Small intestine (tissue), 7 donors: ENCODE measurements around the gene HSD17B10. TPM values are rescaled to one million over a fixed set of nuclear protein-coding genes. Genes with fewer than 3 reads are reported as not detected.

Source experiments
- DNase-seq, 2 donors: peaks; one replicate each; pipeline versions ENCODE4 v3.0.0 to v3.0.0-alpha.2; 2013
- FAIRE-seq: peaks from 2 replicates; lab custom pipeline; 2012; peaks lifted over from hg19 to GRCh38; lab: Jason Lieb, UNC
- H3K27ac ChIP-seq, 3 donors: one replicate each; pipeline ENCODE4 v1.5.1; 2013; ENCODE audit warnings: low read length in 2 of 3, mild to moderate bottlenecking in 2 of 3, control low read depth in 1 of 3, inconsistent platforms in 1 of 3, low read depth in 1 of 3, moderate library complexity in 1 of 3
- H3K27me3 ChIP-seq, 3 donors: one replicate each; pipeline ENCODE4 v1.6.1; 2013; ENCODE audit warnings: low read length in 3 of 3, inconsistent platforms in 1 of 3; ENCODE audit not compliant: control insufficient read depth in 3 of 3, insufficient read depth in 3 of 3
- H3K36me3 ChIP-seq, 3 donors: one replicate each; pipeline ENCODE4 v1.6.1; 2013; ENCODE audit warnings: low read length in 3 of 3, inconsistent platforms in 1 of 3, low read depth in 1 of 3, mild to moderate bottlenecking in 1 of 3, moderate library complexity in 1 of 3; ENCODE audit not compliant: control insufficient read depth in 3 of 3, insufficient read depth in 2 of 3
- H3K4me1 ChIP-seq, 3 donors: one replicate each; pipeline ENCODE4 v1.6.1; 2013; ENCODE audit warnings: low read length in 2 of 3, inconsistent platforms in 1 of 3, low read depth in 1 of 3, mild to moderate bottlenecking in 1 of 3, moderate library complexity in 1 of 3; ENCODE audit not compliant: control insufficient read depth in 3 of 3, insufficient read depth in 2 of 3
- H3K4me3 ChIP-seq, 3 donors: one replicate each; pipeline ENCODE4 v1.5.1; 2013; ENCODE audit warnings: low read length in 3 of 3, control low read depth in 1 of 3, inconsistent platforms in 1 of 3, low read depth in 1 of 3, mild to moderate bottlenecking in 1 of 3, moderate library complexity in 1 of 3
- H3K9me3 ChIP-seq, 2 donors: one replicate each; pipeline ENCODE4 v1.6.1; 2013; ENCODE audit warnings: low read depth in 1 of 2, low read length in 1 of 2; ENCODE audit not compliant: control insufficient read depth in 2 of 2, insufficient read depth in 1 of 2
- WGBS, 3 donors: extraction: QIAGEN DNeasy Blood & Tissue Kit; methylation state at CpG; one replicate each; pipeline ENCODE4 v1.1.7; 2013; 5-methylcytosine and 5-hydroxymethylcytosine counted together
- polyA plus RNA-seq, 4 donors: library from polyadenylated mRNA; stranded (reverse) in 3 of 4; unstranded in 1 of 4; fragments of 200-250 nt in 3 of 4; fragments of 120-200 nt in 1 of 4; gene quantifications; one replicate each; pipeline versions ENCODE4 v1.2.1 to v1.2.3, GENCODE V29; 2013
- donor health status: healthy with polysubstance abuse.
- donor health status: control.
- donor health status: control.
- donor health status: Bipolar disorder and iron deficiency.
- donor health status: healthy.

HSD17B10 gene
- polyA plus RNA-seq, 4 donors = 53.5 to 102 (median 78.7) TPM

DNA sequence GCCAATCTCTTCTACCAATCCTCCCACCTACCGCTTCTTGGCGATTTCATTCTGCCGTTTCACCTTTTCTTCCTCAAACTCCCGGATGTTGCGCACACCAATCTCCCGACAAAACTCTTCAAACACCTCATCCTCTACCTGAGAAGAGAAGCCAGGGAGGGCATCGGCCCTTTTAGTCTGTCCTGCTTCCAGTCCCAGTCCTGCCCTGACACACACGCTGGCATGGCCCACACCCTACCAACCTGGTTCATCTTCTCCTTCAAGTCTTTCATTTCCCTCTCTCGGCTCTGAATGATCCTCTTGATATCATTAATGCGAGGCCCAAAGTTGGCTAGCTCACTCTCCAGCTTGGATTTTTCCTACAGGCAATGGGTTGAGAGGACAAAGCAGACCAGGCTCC lies 30.6 kb downstream of the HSD17B10 start:
- 95 to 98% (median 97%) methylated on average over 10 of the region's 10 CpGs for WGBS, 3 donors

DNA sequence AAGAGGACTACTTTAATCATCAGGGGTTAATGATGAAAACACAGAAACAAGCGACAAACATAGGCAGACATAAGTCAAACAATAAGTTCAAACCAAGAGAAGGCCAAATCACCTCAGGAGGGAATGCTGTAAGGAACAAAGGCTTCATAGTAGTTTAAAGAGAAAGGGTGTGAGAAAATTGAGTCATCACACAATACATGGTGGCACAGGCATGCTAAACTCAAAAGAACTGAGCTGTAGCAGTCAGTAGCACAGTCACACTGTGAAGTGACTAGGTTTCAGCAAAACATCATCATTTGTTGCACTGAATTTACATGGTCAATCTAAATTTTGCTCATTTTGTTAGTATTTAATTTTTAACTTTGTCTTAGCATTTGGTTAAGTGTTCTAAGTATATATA lies 36.0 kb downstream of the HSD17B10 start:
- DNase-seq = no peak
- H3K27me3 ChIP-seq = no peaks in the 10 kb centered on the region
- H3K27ac ChIP-seq = no peak overlapping the region
- no peaks in the 10 kb centered on the region for H3K9me3 ChIP-seq
- no peak for FAIRE-seq
- peaks cover 5 to 8% (median 7%) of the 10 kb centered on the region in 3 donors for H3K36me3 ChIP-seq
- H3K4me1 ChIP-seq = no peaks in the 10 kb centered on the region
- WGBS, 3 donors = 75 to 100% (median 96%) methylated on average over 1 of the region's 1 CpG
- H3K4me3 ChIP-seq = no peak overlapping the region

More for the DNA sequence above, 30.6 kb downstream of the HSD17B10 start:
- FAIRE-seq (no peak), DNase-seq (no peak)
- Histone ChIP-seq H3K36me3 (peaks cover 4 to 26% (median 22%) of the 10 kb centered on the region in 3 donors), H3K4me3 (no peak overlapping the region), H3K9me3 (no peaks in the 10 kb centered on the region), H3K27ac (no peak overlapping the region), H3K4me1 (no peaks in the 10 kb centered on the region), H3K27me3 (no peaks in the 10 kb centered on the region)

DNA sequence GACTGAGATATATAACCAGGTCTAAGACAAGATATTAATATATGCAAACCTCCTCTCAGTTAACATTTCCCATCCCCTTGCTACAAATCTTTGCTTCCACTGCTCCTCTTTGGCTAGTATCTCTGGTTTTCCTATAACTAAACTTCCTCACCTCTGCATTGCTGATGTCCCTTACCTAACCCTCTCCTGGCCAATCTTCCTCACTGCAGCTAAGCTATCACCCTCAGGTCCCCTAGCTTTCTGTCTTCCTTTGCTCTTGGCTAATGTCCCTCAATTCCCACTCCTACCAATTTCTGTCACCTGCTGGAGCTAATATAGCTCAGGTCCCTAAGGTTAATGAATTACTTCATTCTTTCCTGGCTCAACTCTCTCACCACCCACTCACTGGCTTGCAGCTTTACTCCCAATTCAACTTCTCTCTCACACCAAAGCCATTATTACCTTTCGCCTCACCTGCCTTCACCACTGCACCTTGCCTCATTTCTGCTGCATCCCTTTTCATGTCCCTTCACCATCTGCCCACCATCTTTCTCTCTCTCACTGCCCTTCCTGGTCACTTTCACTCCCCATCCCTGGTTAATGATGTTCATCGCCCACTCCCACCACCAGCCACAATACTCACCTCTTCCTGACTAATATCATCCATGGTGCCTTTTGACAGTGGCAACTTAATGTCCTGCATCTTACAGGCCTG lies 38.4 kb downstream of the HSD17B10 start:
- peaks cover 5 to 8% (median 7%) of the 10 kb centered on the region in 3 donors for H3K36me3 ChIP-seq
- H3K9me3 ChIP-seq = no peaks in the 10 kb centered on the region
- no peak overlapping the region for H3K27ac ChIP-seq
- no peak overlapping the region for H3K4me3 ChIP-seq
- no peaks in the 10 kb centered on the region for H3K27me3 ChIP-seq
- H3K4me1 ChIP-seq = no peaks in the 10 kb centered on the region
- DNase-seq (no peak), FAIRE-seq (no peak)
- WGBS, 3 donors = 95 to 100% (median 97%) methylated on average over 2 of the region's 2 CpGs

DNA sequence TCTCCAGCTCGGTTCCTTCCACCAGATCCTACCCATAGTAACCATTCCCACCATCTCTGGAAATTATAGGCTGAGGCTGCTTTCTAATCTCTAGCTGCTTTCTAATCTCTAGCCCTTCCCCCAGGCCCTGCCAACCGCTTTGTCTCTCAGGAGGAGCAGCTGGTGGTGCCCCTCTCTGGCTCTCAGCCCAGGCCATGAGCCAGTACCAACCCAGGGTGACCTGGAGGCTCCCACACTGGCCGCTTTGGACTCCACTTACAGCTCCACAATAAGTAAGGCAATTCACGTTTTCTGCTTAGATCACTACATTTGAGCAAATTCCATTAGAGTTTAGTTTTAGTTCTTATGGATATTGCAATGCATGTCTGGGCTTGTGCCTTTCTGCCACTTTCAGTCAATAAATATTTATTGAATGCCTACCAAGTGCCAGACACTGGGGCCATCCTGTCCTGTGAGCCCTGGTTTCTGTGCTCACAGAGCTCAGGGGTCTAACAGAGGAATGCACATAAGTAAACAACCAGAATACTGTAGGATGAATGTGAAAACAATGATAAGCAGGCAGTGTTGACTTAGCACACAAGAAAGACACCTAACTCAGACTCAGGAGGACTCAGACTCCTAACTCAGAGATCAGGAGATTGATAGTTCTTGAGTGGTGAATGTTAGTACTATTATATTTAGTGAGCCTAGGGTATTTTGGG lies 50.6 kb downstream of the HSD17B10 start:
- no peak overlapping the region for H3K4me3 ChIP-seq
- H3K36me3 ChIP-seq = peaks cover 10 to 45% (median 25%) of the 10 kb centered on the region in 3 donors
- no peaks in the 10 kb centered on the region for H3K4me1 ChIP-seq
- FAIRE-seq (no peak), DNase-seq (no peak)
- H3K27ac ChIP-seq = no peak overlapping the region
- 87 to 90% (median 87%) methylated on average over 4 of the region's 4 CpGs for WGBS, 3 donors
- no peaks in the 10 kb centered on the region for H3K9me3 ChIP-seq
- H3K27me3 ChIP-seq = no peaks in the 10 kb centered on the region

Other genes starting within 250 kb of the HSD17B10 start
- 10 to 100 TPM; 22.6 to 50.9 (median 26.4) TPM for gene KDM5C, start 209.2 kb downstream of the HSD17B10 start, polyA plus RNA-seq
- 10 to 100 TPM; 14.9 to 44.5 (median 27.4) TPM for gene IQSEC2, start 152.8 kb downstream of the HSD17B10 start, polyA plus RNA-seq
- gene SMC1A, start 11.7 kb downstream of the HSD17B10 start, polyA plus RNA-seq = 10 to 100 TPM in 2 of 4 donors, 1 to 10 TPM in 2; 7.0 to 45.4 (median 12.5) TPM
- gene RIBC1, start 11.5 kb downstream of the HSD17B10 start, polyA plus RNA-seq = 1 to 10 TPM in 2 of 4 donors, under 1 TPM in 1, not detected in 1; 0.75 to 2.0 (median 1.5) TPM